Occipital lobe (tissue), 2 donors: ENCODE results near the gene ZNF776. TPM values are rescaled to one million over a fixed set of nuclear protein-coding genes. Genes with fewer than 3 reads are reported as not detected.
"Not testable (repeated sequence)": the region's sequence is repeated elsewhere in the genome, so short reads cannot be mapped to it uniquely, and the experiment has no call there.

Experiments used
- DNase-seq: peaks from one replicate; lab custom pipeline; 2025; lab: John Stamatoyannopoulos, UW
- total RNA-seq: library from RNA; depleted of rRNA; stranded (reverse); fragments of >200 nt; gene quantifications from one replicate; pipeline ENCODE4 v1.2.3, GENCODE V29; 2014

Gene ZNF776
- total RNA-seq, 1 donor from 2014 or later: 51.6 TPM

GRCh38 chr19:57778336-57778735 lies 31.7 kb downstream of the ZNF776 start:
- DNase-seq: no peak

GRCh38 chr19:57779220-57779845 lies 32.7 kb downstream of the ZNF776 start:
- no peak for DNase-seq

DNA sequence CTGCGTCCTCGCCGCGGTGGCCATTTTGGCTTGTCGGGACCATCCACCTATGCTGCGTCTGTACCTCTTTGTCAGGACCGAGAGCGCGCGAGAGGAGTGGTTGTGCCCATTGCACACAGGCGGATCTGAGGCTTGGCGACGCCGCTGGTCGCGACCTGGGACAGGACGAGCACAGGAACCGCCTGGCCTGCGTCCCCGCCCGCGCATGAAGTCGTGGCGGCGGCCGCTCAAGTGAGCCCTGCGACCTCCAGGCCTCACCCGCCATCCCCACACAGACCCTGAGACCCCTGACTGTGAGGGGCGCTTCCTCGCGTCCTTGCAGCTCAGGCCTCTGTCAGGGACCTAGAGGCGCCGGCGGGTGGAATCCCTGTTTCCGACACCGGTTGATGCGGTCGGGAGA lies 39.7 kb downstream of the ZNF776 start:
- no peak for DNase-seq

GRCh38 chr19:57786906-57787305 lies 40.3 kb downstream of the ZNF776 start:
- DNase-seq: no peak

DNA sequence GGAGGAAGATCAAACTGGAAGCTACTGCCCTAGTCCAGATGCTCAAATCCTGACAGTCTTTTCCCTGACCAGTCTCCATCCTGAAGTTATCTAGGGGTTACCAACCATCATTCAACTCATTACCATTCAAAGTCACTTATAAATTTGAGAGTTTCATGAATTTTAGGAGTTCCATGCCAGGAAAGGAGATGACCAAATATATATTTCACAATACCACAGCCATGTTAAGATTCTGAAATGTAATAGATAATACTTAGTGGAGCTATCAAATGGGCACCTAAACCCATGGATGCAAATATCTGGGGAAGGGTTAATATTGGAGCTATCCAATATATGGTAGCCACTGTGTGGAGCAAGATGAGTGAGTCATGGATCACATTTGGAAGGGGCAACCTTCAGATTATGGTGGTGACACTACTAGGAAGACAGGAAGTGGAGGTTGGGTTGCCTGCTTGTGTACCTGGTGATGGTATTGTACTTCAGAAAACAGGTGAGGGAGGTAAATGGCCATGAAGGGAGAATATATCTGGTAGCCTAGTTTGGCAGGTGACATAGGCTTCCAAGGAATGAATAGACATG lies 41.6 kb downstream of the ZNF776 start:
- no peak for DNase-seq

GRCh38 chr19:57789288-57789687 lies 42.7 kb downstream of the ZNF776 start:
- DNase-seq: no peak

DNA sequence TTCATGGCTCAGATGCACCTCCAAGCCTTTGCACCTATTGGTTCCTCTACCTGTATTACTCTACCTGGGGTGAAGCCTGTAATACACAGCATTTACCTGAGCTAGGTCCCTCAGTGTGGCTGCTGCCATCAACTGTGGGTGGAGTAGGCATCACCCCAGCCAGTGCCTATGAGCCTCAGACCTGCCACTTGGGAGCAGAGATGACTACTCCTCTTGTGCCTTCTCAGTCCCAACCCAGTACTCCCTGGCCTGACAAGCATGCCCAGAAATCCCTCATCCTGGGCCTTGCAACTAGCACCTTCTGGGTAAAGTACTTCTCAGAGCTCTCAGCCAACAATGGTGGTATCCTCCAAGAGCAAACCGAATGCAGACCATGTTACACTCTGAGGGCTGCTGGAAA lies 50.0 kb downstream of the ZNF776 start:
- not testable (repeated sequence) for DNase-seq

GRCh38 chr19:57800696-57801095 lies 54.1 kb downstream of the ZNF776 start:
- DNase-seq: no peak

GRCh38 chr19:57802269-57802668 lies 55.7 kb downstream of the ZNF776 start:
- DNase-seq: no peak

DNA sequence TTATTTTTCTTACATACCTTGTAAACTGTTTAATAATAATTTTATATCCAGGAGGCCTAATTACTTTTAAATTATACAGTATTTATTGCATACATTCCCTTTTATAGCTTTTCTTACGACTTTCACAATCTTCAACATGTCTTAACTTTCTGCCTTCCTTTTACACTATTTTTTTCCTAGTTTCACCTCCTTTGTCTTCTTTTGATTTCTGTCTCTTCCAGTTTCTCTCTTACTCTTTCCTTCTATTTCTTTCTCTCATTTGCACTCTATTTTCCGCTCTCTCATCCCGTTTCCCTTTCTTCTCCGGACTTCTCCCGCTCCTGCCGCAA lies 56.6 kb downstream of the ZNF776 start:
- no peak for DNase-seq

- DNase-seq: no peak
These were observed 57.1 kb downstream of the ZNF776 start for GRCh38 chr19:57803594-57804325.

- DNase-seq: no peak
These were observed 60.9 kb downstream of the ZNF776 start for GRCh38 chr19:57807541-57807940.

Other genes starting within 250 kb of the ZNF776 start
- 26.4 TPM for gene ZNF773, start 246.9 kb upstream of the ZNF776 start, total RNA-seq
- gene ZNF549, start 219.5 kb upstream of the ZNF776 start, total RNA-seq: 18.7 TPM
- 12.8 TPM for gene ZNF550, start 187.0 kb upstream of the ZNF776 start, total RNA-seq
- gene ZNF416, start 167.9 kb upstream of the ZNF776 start, total RNA-seq: 15.1 TPM
- gene ZIK1, start 162.7 kb upstream of the ZNF776 start, total RNA-seq: 33.7 TPM
- 3.6 TPM for gene ZNF530, start 146.9 kb upstream of the ZNF776 start, total RNA-seq
- gene ZNF134, start 132.6 kb upstream of the ZNF776 start, total RNA-seq: 41.0 TPM
- 34.9 TPM for gene ZNF211, start 113.6 kb upstream of the ZNF776 start, total RNA-seq
- not detected for gene ZSCAN4, start 77.9 kb upstream of the ZNF776 start, total RNA-seq
- gene ZNF551, start 64.8 kb upstream of the ZNF776 start, total RNA-seq: 30.1 TPM
- gene ZNF154, start 37.6 kb upstream of the ZNF776 start, total RNA-seq: 42.7 TPM
- 36.2 TPM for gene ZNF671, start 19.2 kb upstream of the ZNF776 start, total RNA-seq
- gene ZNF586, start 22.9 kb downstream of the ZNF776 start, total RNA-seq: 69.7 TPM
- 9.7 TPM for gene ZNF552, start 68.1 kb downstream of the ZNF776 start, total RNA-seq
- gene ZNF587B, start 83.5 kb downstream of the ZNF776 start, total RNA-seq: 20.9 TPM
- 34.5 TPM for gene ZNF587, start 103.0 kb downstream of the ZNF776 start, total RNA-seq
- gene ZNF814, start 142.2 kb downstream of the ZNF776 start, total RNA-seq: 32.8 TPM
- gene ZNF417, start 169.8 kb downstream of the ZNF776 start, total RNA-seq: 39.3 TPM
- 64.3 TPM for gene ZNF418, start 188.6 kb downstream of the ZNF776 start, total RNA-seq
- gene ZNF256, start 200.9 kb downstream of the ZNF776 start, total RNA-seq: 15.6 TPM
- gene C19orf18, start 227.7 kb downstream of the ZNF776 start, total RNA-seq: not detected